Lower lobe of right lung (tissue), 2 donors: ENCODE measurements around the gene UNC13B. TPM values are rescaled to one million over a fixed set of nuclear protein-coding genes. Genes with fewer than 3 reads are reported as not detected.
A peak's percentile ranks its signal among the peaks of the same experiment; 100 is the strongest.

Experiments used
- ATAC-seq, 2 donors: fragments of 200-7000 bp; cut with Tn5 transposase; one replicate each; pipeline ENCODE4 v1.9.1; 2020 to 2022; ENCODE audit warnings: mild to moderate bottlenecking in 2 of 2, moderate library complexity in 2 of 2
- DNase-seq: peaks from one replicate; pipeline ENCODE4 v3.0.0-alpha.2; 2020
- H3K27ac ChIP-seq: fragments of 200-600 bp; one replicate; pipeline ENCODE4 v1.8.0; 2022
- H3K27me3 ChIP-seq: fragments of 200-600 bp; one replicate; pipeline ENCODE4 v1.8.0; 2022; ENCODE audit warnings: low read depth
- H3K36me3 ChIP-seq: fragments of 200-600 bp; one replicate; pipeline ENCODE4 v1.8.0; 2022; ENCODE audit warnings: mild to moderate bottlenecking
- H3K4me1 ChIP-seq: fragments of 200-600 bp; one replicate; pipeline ENCODE4 v1.8.0; 2022
- H3K4me3 ChIP-seq: fragments of 200-600 bp; one replicate; pipeline ENCODE4 v1.8.0; 2022; ENCODE audit warnings: mild to moderate bottlenecking
- H3K9me3 ChIP-seq: fragments of 200-600 bp; one replicate; pipeline ENCODE4 v1.8.0; 2022
- CTCF ChIP-seq: fragments of 200-600 bp; IDR thresholded peaks from one replicate; pipeline ENCODE4 v1.8.0; 2022; ENCODE audit warnings: antibody characterized with exemption, mild to moderate bottlenecking
- intact Hi-C: fragments of 100-400 bp; cut with DNase I; formaldehyde crosslinking; loops from one replicate; pipeline ENCODE4 v1.11.0; 2022
- total RNA-seq: library from RNA; stranded (reverse); fragmentation: NEBNext Ultra II Directional; extraction: Animal tissue kit (Norgen Biotek cat#: 25700); gene quantifications from one replicate; pipeline ENCODE4 v1.2.1, GENCODE V29; 2021
- donor health status: DM: no; HTN: yes; CAD: no; lungs with severe emphysema.

The UNC13B gene
- total RNA-seq, 1 donor from 2014 or later = 87.9 TPM

GRCh38 chr9:35257986-35258659 lies 96.3 kb downstream of the UNC13B start:
- no peaks in the 10 kb centered on the region for H3K36me3 ChIP-seq
- peak; percentile 77 to 82 for ATAC-seq
- H3K27ac ChIP-seq = no peak overlapping the region
- no peak for TF ChIP-seq CTCF
- H3K9me3 ChIP-seq = no peaks in the 10 kb centered on the region
- H3K4me3 ChIP-seq = no peak overlapping the region
- intact Hi-C loops = loop anchor here (10.0 kb wide), 1 partner anchor 133 kb away; no protein-coding TSS in a partner anchor
- DNase-seq = peak; percentile 48
- peaks cover 28% of the 10 kb centered on the region for H3K4me1 ChIP-seq
- H3K27me3 ChIP-seq = no peaks in the 10 kb centered on the region

GRCh38 chr9:35258660-35259474 lies 97.1 kb downstream of the UNC13B start:
- peak; percentile 68 for TF ChIP-seq CTCF
- H3K4me3 ChIP-seq = no peak overlapping the region
- H3K4me1 ChIP-seq = peaks cover 27% of the 10 kb centered on the region
- no peaks in the 10 kb centered on the region for H3K36me3 ChIP-seq
- no peaks in the 10 kb centered on the region for H3K9me3 ChIP-seq
- ATAC-seq (peak; percentile 81 to 87), DNase-seq (peak; percentile 78)
- intact Hi-C loops = loop anchor here (10.0 kb wide), 1 partner anchor 134 kb away; no protein-coding TSS in a partner anchor
- H3K27ac ChIP-seq = no peak overlapping the region
- no peaks in the 10 kb centered on the region for H3K27me3 ChIP-seq

- DNase-seq = no peak
- no peaks in the 10 kb centered on the region for H3K9me3 ChIP-seq
- no peak for ATAC-seq
- H3K27me3 ChIP-seq = no peaks in the 10 kb centered on the region
- no peak overlapping the region for H3K4me3 ChIP-seq
- peaks cover under 1% of the 10 kb centered on the region for H3K36me3 ChIP-seq
- H3K4me1 ChIP-seq = peaks cover 22% of the 10 kb centered on the region
- intact Hi-C loops = no loop called here
- no peak for TF ChIP-seq CTCF
- H3K27ac ChIP-seq = no peak overlapping the region
Measured at GRCh38 chr9:35260186-35260585, 98.4 kb downstream of the UNC13B start.

- Histone ChIP-seq H3K4me1 (peaks cover 22% of the 10 kb centered on the region), H3K36me3 (peaks cover 6% of the 10 kb centered on the region), H3K4me3 (no peak overlapping the region), H3K9me3 (no peaks in the 10 kb centered on the region), H3K27me3 (no peaks in the 10 kb centered on the region), H3K27ac (no peak overlapping the region)
- DNase-seq (no peak), ATAC-seq (no peak)
- intact Hi-C loops = no loop called here
- TF ChIP-seq CTCF = no peak
Measured at GRCh38 chr9:35262064-35262463, 100.3 kb downstream of the UNC13B start.

- Histone ChIP-seq H3K27ac (no peak overlapping the region), H3K4me1 (peaks cover 31% of the 10 kb centered on the region), H3K9me3 (no peaks in the 10 kb centered on the region), H3K4me3 (no peak overlapping the region), H3K36me3 (peaks cover 6% of the 10 kb centered on the region), H3K27me3 (no peaks in the 10 kb centered on the region)
- no peak for DNase-seq
- intact Hi-C loops = no loop called here
- ATAC-seq = peak; percentile 34 to 40
- no peak for TF ChIP-seq CTCF
Measured at GRCh38 chr9:35267710-35268109, 105.9 kb downstream of the UNC13B start.
